CD4-positive, alpha-beta T cell (primary cell): Measurements from ENCODE around the gene GPRC5D. TPM values are rescaled to one million over a fixed set of nuclear protein-coding genes. Genes with fewer than 3 reads are reported as not detected.

Experiments used
- ATAC-seq: fragments of 200-7000 bp; cut with Tn5 transposase; one replicate; pipeline ENCODE4 v1.10.0; 2022; ENCODE audit warnings: mild to moderate bottlenecking; ENCODE audit not compliant: poor library complexity
- CTCF ChIA-PET: fragments of 350-600 bp; sonication (Branson Sonifier 250); formaldehyde crosslinking; loops from one replicate; lab custom pipeline; 2021; ENCODE audit warnings: antibody characterized with exemption, inconsistent platforms; lab: Charles Lee
- POLR2A ChIA-PET: fragments of 350-600 bp; sonication (Branson Sonifier 250); formaldehyde crosslinking; loops from one replicate; lab custom pipeline; 2021; ENCODE audit warnings: antibody characterized with exemption, inconsistent platforms; lab: Charles Lee
- DNase-seq, 14 experiments: peaks; one replicate each; pipeline ENCODE4 v3.0.0-alpha.2; 2013 to 2020; ENCODE audit warnings: mixed read lengths in 2 of 14
- H3K27ac ChIP-seq, 2 donors: one replicate each; pipeline versions ENCODE4 v1.5.1 to v1.7.0; 2013; ENCODE audit warnings: low read length in 2 of 2, low read depth in 1 of 2, mild to moderate bottlenecking in 1 of 2
- H3K27me3 ChIP-seq, 2 experiments: 1 replicate in 1 of 2; 2 replicates in 1 of 2; pipeline versions ENCODE4 v1.6.1 to v1.7.0; 2013; ENCODE audit warnings: low read length in 2 of 2, control low read depth in 1 of 2, mild to moderate bottlenecking in 1 of 2, moderate library complexity in 1 of 2; ENCODE audit not compliant: insufficient read depth in 2 of 2, control insufficient read depth in 1 of 2
- H3K36me3 ChIP-seq: one replicate; pipeline ENCODE4 v1.6.1; 2013; ENCODE audit warnings: low read length, control low read depth; ENCODE audit not compliant: insufficient read depth
- H3K4me1 ChIP-seq: one replicate; pipeline ENCODE4 v1.6.1; 2013; ENCODE audit warnings: low read length, control low read depth; ENCODE audit not compliant: insufficient read depth
- H3K4me3 ChIP-seq: one replicate; pipeline ENCODE4 v1.5.1; 2013; ENCODE audit warnings: mild to moderate bottlenecking, low read length, moderate library complexity
- H3K9me3 ChIP-seq, 2 experiments: 1 replicate in 1 of 2; 2 replicates in 1 of 2; pipeline versions ENCODE4 v1.6.1 to v1.7.0; 2013; ENCODE audit warnings: low read length in 2 of 2, mild to moderate bottlenecking in 2 of 2, control low read depth in 1 of 2, moderate library complexity in 1 of 2; ENCODE audit not compliant: control insufficient read depth in 1 of 2, insufficient read depth in 1 of 2
- H3K27ac Mint-ChIP-seq: one replicate; pipeline ENCODE4 v1.8.0; 2020; ENCODE audit warnings: mixed read lengths
- H3K27me3 Mint-ChIP-seq: one replicate; pipeline ENCODE4 v1.8.0; 2021; ENCODE audit warnings: mixed read lengths
- H3K36me3 Mint-ChIP-seq: one replicate; pipeline ENCODE4 v1.8.0; 2021; ENCODE audit warnings: low read depth, mixed read lengths
- H3K4me1 Mint-ChIP-seq: one replicate; pipeline ENCODE4 v1.8.0; 2021; ENCODE audit warnings: low read depth, mixed read lengths
- H3K4me3 Mint-ChIP-seq: one replicate; pipeline ENCODE4 v1.8.0; 2020; ENCODE audit warnings: mild to moderate bottlenecking, mixed read lengths
- H3K9me3 Mint-ChIP-seq: one replicate; pipeline ENCODE4 v1.8.0; 2020; ENCODE audit warnings: mixed read lengths
- intact Hi-C, 2 experiments: fragments of 100-400 bp; cut with DNase I in 1 of 2; cut with micrococcal nuclease in 1 of 2; formaldehyde crosslinking; loops; one replicate each; pipeline versions ENCODE4 v1.15.1 to v1.9.0; 2023 to 2025; cut with DNase I, micrococcal nuclease
- total RNA-seq, 174 experiments: library from RNA in 2 of 174; stranded (reverse) in 2 of 174; gene quantifications; one replicate each; pipeline ENCODE4 v1.2.3 and lab custom pipeline; 2021 to 2026
- TF ChIP-seq, protein P1 (sequence below): fragments of 200-600 bp; IDR thresholded peaks from one replicate; pipeline ENCODE4 v1.8.0; 2022; ENCODE audit warnings: antibody characterized with exemption, mild to moderate bottlenecking

Gene GPRC5D
- total RNA-seq, 2 experiments from 2014 or later: not detected

GRCh38 chr12:12908711-12909110, 43.3 kb downstream of the GPRC5D start:
- Mint-ChIP-seq H3K27me3 (no peaks in the 10 kb centered on the region), H3K4me3 (no peak overlapping the region)

GRCh38 chr12:12908252-12908651, 43.7 kb downstream of the GPRC5D start:
- Histone ChIP-seq H3K36me3 (no peaks in the 10 kb centered on the region), H3K9me3 (no peaks in the 10 kb centered on the region), H3K4me1 (peaks cover 19% of the 10 kb centered on the region), H3K27ac (no peak overlapping the region), H3K27me3 (peaks cover 2 to 8% of the 10 kb centered on the region in 2 experiments), H3K4me3 (no peak overlapping the region)
- no peaks in the 10 kb centered on the region for H3K36me3 Mint-ChIP-seq
- ATAC-seq (no peak), DNase-seq (no peak)
- H3K27ac Mint-ChIP-seq: no peak overlapping the region
- TF ChIP-seq, protein P1, sequence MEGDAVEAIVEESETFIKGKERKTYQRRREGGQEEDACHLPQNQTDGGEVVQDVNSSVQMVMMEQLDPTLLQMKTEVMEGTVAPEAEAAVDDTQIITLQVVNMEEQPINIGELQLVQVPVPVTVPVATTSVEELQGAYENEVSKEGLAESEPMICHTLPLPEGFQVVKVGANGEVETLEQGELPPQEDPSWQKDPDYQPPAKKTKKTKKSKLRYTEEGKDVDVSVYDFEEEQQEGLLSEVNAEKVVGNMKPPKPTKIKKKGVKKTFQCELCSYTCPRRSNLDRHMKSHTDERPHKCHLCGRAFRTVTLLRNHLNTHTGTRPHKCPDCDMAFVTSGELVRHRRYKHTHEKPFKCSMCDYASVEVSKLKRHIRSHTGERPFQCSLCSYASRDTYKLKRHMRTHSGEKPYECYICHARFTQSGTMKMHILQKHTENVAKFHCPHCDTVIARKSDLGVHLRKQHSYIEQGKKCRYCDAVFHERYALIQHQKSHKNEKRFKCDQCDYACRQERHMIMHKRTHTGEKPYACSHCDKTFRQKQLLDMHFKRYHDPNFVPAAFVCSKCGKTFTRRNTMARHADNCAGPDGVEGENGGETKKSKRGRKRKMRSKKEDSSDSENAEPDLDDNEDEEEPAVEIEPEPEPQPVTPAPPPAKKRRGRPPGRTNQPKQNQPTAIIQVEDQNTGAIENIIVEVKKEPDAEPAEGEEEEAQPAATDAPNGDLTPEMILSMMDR: no peak
- H3K27me3 Mint-ChIP-seq: no peaks in the 10 kb centered on the region
- ChIA-PET CTCF (no interaction called here), POLR2A (no interaction called here)
- H3K4me1 Mint-ChIP-seq: peaks cover 28% of the 10 kb centered on the region
- H3K4me3 Mint-ChIP-seq: no peak overlapping the region
- no peaks in the 10 kb centered on the region for H3K9me3 Mint-ChIP-seq
- intact Hi-C loops: loop anchor here in 1 of 2 experiments (5.0 kb wide), 1 partner anchor 71 kb away; no protein-coding TSS in a partner anchor

More at GRCh38 chr12:12908711-12909110, 43.3 kb downstream of the GPRC5D start:
- ATAC-seq: no peak
- Histone ChIP-seq H3K27me3 (peaks cover 1 to 8% of the 10 kb centered on the region in 2 experiments), H3K4me3 (no peak overlapping the region), H3K36me3 (no peaks in the 10 kb centered on the region), H3K9me3 (no peaks in the 10 kb centered on the region), H3K4me1 (peaks cover 19% of the 10 kb centered on the region), H3K27ac (no peak overlapping the region)
- intact Hi-C loops: loop anchor here in 1 of 2 experiments (5.0 kb wide), 1 partner anchor 71 kb away; no protein-coding TSS in a partner anchor
- DNase-seq: no peak
- TF ChIP-seq, protein P1: no peak
- ChIA-PET CTCF (no interaction called here), POLR2A (no interaction called here)
- Mint-ChIP-seq H3K27ac (peak overlapping the region; percentile 34), H3K4me1 (peaks cover 28% of the 10 kb centered on the region), H3K36me3 (no peaks in the 10 kb centered on the region), H3K9me3 (no peaks in the 10 kb centered on the region)

DNA sequence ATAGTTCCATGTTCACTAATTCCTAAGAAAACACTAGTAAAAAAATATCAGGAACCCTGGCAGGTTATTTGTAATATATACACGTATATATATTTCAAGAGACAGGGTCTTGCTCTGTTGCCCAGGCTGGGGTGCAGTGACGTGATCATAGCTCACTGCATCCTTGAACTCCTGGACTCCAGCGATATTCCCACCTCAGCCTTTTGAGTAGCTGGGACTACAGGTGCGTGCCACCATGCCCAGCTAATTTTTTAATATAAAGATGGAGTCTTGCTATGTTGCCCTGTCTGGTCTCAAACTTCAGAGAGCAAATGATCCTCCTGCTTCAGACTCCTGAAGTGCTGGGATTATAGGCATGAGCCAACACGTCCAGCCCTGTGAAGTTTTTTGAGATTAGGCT, 44.4 kb downstream of the GPRC5D start:
- H3K36me3 Mint-ChIP-seq: no peaks in the 10 kb centered on the region
- DNase-seq (no peak), ATAC-seq (no peak)
- no peaks in the 10 kb centered on the region for H3K36me3 ChIP-seq
- H3K9me3 ChIP-seq: no peaks in the 10 kb centered on the region
- H3K27me3 Mint-ChIP-seq: no peaks in the 10 kb centered on the region
- H3K4me1 ChIP-seq: peaks cover 19% of the 10 kb centered on the region
- no peak overlapping the region for H3K27ac Mint-ChIP-seq
- H3K27me3 ChIP-seq: peaks cover 2 to 8% of the 10 kb centered on the region in 2 experiments
- CTCF ChIA-PET: no interaction called here
- no peak overlapping the region for H3K4me3 ChIP-seq
- TF ChIP-seq, protein P1: no peak
- no peak overlapping the region for H3K27ac ChIP-seq
- H3K4me3 Mint-ChIP-seq: no peak overlapping the region
- intact Hi-C loops: loop anchor here in 1 of 2 experiments (5.0 kb wide), 1 partner anchor 70 kb away; no protein-coding TSS in a partner anchor
- H3K4me1 Mint-ChIP-seq: peaks cover 28% of the 10 kb centered on the region
- POLR2A ChIA-PET: no interaction called here
- H3K9me3 Mint-ChIP-seq: no peaks in the 10 kb centered on the region
